HG03025 (cell line): ENCODE results near the gene CRTAC1.

Source experiments
- ATAC-seq: cut with Tn5 transposase; IDR thresholded peaks from one replicate; pipeline ENCODE4 v1.9.1; 2021; ENCODE audit warnings: mild to moderate bottlenecking, moderate library complexity; ENCODE audit not compliant: unreplicated experiment, low FRiP score

The CRTAC1 gene

GRCh38 chr10:97820096-97820704, 210.2 kb downstream of the CRTAC1 start:
- no peak for ATAC-seq

DNA sequence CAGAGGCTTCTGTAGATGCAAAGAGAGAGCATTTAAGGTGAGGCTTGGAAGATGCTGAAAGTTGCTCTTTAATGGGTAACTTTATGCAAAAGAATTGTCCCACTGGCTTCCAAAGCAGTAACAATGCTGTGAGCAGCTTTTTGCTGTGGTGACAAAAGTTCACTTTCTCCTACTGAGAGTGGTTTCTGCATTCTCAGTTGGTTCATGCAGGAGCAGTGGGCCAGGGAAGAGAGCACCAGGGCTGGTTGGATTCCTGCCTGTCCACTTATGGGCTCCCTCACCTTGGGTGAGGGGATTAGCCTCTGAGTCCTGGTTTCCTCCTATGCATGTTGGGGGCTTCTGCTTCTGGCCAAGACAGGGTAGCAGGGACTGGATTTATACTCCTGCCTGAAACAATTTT, 211.8 kb downstream of the CRTAC1 start:
- ATAC-seq, result no peak

DNA sequence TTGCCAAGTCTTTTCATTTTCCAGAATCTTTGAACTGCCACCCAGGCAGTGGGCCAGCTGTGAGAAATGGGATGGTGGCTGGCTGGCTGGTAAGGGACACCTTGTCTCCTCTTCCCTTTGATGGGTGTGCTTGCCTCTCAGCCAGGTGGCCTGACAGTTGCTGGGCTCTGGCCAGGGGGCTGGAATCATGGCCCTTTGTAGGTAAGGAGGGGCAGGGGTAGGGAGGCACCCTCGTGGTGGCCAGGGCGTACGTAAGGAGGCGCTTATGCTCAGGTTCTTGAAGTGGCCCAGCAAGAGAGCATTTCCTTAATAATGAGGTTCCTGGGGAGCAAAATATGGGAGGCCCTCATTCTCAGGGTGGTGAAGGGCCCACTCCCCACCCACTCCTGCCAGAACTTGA, 213.8 kb downstream of the CRTAC1 start:
- ATAC-seq, result no peak
